AG04450 (cell line): ENCODE results near the gene PKNOX2. TPM values are rescaled to one million over a fixed set of nuclear protein-coding genes. Genes with fewer than 3 reads are reported as not detected.

ENCODE experiments used
- CTCF ChIA-PET: fragments of 300-600, 350-600 bp; formaldehyde crosslinking; extraction: SDS; loops from one replicate; lab custom pipeline; 2022; ENCODE audit warnings: antibody characterized with exemption, inconsistent platforms; lab: Charles Lee
- POLR2A ChIA-PET: fragments of 350-600 bp; formaldehyde crosslinking; extraction: SDS; loops from one replicate; lab custom pipeline; 2021; ENCODE audit warnings: antibody characterized with exemption, inconsistent platforms; lab: Yijun Ruan, JAX
- DNase-seq: peaks from one replicate; pipeline ENCODE4 v3.0.0-alpha.2; 2011; ENCODE audit warnings: low read depth, low spot score
- H3K27ac ChIP-seq: one replicate; pipeline ENCODE4 v1.5.1; 2012; ENCODE audit warnings: low read depth, low read length, control low read depth
- H3K27me3 ChIP-seq: one replicate; pipeline ENCODE4 v1.6.0; 2012; ENCODE audit warnings: low read length; ENCODE audit not compliant: control insufficient read depth, insufficient read depth
- H3K4me3 ChIP-seq: 2 replicates; pipeline ENCODE4 v1.5.1; 2011; ENCODE audit warnings: mild to moderate bottlenecking, low read depth, low read length, control low read depth
- H3K9me3 ChIP-seq: 2 replicates; pipeline ENCODE4 v1.5.1; 2012; ENCODE audit warnings: low read length; ENCODE audit not compliant: control insufficient read depth, insufficient read depth
- polyA plus RNA-seq: library from polyadenylated mRNA; depleted of rRNA; stranded (reverse); fragments of >200 nt; gene quantifications from 2 replicates; pipeline ENCODE4 v1.2.3, GENCODE V29; 2011
- TF ChIP-seq, protein P1 (sequence below): IDR thresholded peaks from 2 replicates; pipeline ENCODE4 v1.5.1; 2011; ENCODE audit warnings: low read depth, low read length, control low read depth, inconsistent platforms

The PKNOX2 gene
- polyA plus RNA-seq, 1 experiment = 3.0 TPM

DNA sequence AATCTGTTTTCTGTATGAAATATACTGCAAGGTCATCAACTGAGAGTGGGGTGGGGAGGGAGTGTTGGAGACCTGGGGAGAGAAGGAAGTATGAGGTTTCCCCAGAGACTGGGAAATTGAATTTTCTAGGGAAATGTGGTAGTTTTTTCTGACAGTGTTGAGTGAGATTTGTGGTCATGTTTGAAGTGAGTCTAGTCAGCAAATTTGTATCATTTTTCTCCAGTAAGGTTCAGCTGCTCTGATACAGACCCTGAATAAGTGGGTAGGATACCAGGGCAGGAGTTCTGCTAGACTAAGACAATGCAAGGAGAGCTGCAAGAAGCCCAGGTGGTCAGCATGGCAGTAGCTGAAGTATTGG lies 112.0 kb downstream of the PKNOX2 start:
- Histone ChIP-seq H3K9me3 (no peaks in the 10 kb centered on the region), H3K27ac (no peak overlapping the region), H3K4me3 (no peak overlapping the region), H3K27me3 (peaks cover 3% of the 10 kb centered on the region)
- ChIA-PET POLR2A (no interaction called here), CTCF (interaction anchor here (1.6 kb wide), 1 partner anchor 128 kb away, joined by 4 read pairs; no protein-coding TSS in a partner anchor)
- TF ChIP-seq, protein P1, sequence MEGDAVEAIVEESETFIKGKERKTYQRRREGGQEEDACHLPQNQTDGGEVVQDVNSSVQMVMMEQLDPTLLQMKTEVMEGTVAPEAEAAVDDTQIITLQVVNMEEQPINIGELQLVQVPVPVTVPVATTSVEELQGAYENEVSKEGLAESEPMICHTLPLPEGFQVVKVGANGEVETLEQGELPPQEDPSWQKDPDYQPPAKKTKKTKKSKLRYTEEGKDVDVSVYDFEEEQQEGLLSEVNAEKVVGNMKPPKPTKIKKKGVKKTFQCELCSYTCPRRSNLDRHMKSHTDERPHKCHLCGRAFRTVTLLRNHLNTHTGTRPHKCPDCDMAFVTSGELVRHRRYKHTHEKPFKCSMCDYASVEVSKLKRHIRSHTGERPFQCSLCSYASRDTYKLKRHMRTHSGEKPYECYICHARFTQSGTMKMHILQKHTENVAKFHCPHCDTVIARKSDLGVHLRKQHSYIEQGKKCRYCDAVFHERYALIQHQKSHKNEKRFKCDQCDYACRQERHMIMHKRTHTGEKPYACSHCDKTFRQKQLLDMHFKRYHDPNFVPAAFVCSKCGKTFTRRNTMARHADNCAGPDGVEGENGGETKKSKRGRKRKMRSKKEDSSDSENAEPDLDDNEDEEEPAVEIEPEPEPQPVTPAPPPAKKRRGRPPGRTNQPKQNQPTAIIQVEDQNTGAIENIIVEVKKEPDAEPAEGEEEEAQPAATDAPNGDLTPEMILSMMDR = no peak
- no peak for DNase-seq

DNA sequence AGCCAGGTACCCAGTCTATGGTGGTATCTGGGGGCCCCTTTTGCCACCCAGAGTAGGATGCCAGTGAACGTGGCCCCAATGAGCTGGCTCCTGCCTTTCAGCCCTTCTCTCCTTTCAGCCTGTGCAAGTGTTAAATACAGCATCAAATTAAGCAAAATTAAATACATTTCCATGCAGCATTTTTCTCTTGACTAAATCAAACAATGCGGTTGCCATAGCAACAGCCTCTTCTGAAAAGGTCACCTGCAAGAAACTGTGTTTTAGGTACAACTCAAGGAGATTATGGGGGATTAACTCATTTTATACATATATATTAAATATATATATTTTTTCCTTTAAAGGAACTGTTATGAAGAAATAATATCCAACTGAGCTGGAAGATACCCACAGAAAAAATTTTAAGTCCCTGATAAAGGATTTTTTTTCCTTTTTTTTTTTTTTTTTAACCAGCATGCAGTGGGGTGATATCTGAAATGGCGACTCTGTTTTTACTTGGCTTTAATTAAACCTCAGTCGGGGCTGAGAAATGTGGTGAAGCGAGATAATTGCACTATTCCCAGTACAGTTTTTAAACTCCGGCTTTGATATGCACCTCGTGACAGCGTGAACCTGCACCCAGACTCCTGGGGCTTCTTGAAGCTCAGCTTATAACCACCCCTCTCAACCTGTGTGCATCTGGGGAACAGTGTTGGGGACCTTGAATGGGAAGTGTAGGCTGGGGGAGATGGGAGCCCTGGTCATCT lies 115.3 kb downstream of the PKNOX2 start:
- DNase-seq = no peak
- H3K4me3 ChIP-seq = no peak overlapping the region
- H3K27me3 ChIP-seq = peaks cover 8% of the 10 kb centered on the region
- no peak overlapping the region for H3K27ac ChIP-seq
- H3K9me3 ChIP-seq = no peaks in the 10 kb centered on the region
- POLR2A ChIA-PET = no interaction called here
- TF ChIP-seq, protein P1 = no peak
- CTCF ChIA-PET = interaction anchor here (0.8 to 1.4 kb wide), 2 partner anchors 16 to 66 kb away, joined by 3 to 4 read pairs; no protein-coding TSS in a partner anchor

DNA sequence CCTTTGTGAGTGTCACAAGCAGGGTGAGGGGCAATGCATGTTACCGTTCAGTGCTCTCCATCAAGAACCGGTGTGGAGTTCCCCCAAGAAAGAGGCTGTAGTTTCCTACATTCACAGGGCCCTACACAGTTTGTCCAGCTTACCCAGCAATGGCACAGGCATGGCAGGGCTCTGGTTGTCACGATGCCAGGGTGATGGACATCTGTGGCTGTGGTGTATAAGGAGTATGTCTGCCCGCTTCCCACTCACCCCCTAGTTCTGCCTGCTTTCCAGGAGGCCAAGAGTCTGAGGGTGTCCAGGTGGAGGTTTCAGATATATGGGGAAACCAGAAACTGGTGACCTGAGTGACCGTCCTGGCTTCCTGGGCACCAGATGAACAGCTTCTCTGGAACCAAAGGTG lies 116.1 kb downstream of the PKNOX2 start:
- TF ChIP-seq, protein P1 = no peak
- Histone ChIP-seq H3K27ac (no peak overlapping the region), H3K9me3 (no peaks in the 10 kb centered on the region), H3K4me3 (no peak overlapping the region), H3K27me3 (peaks cover 8% of the 10 kb centered on the region)
- ChIA-PET CTCF (interaction anchor here (1.4 kb wide), 1 partner anchor 17 kb away, joined by 3 read pairs; no protein-coding TSS in a partner anchor), POLR2A (no interaction called here)
- no peak for DNase-seq

DNA sequence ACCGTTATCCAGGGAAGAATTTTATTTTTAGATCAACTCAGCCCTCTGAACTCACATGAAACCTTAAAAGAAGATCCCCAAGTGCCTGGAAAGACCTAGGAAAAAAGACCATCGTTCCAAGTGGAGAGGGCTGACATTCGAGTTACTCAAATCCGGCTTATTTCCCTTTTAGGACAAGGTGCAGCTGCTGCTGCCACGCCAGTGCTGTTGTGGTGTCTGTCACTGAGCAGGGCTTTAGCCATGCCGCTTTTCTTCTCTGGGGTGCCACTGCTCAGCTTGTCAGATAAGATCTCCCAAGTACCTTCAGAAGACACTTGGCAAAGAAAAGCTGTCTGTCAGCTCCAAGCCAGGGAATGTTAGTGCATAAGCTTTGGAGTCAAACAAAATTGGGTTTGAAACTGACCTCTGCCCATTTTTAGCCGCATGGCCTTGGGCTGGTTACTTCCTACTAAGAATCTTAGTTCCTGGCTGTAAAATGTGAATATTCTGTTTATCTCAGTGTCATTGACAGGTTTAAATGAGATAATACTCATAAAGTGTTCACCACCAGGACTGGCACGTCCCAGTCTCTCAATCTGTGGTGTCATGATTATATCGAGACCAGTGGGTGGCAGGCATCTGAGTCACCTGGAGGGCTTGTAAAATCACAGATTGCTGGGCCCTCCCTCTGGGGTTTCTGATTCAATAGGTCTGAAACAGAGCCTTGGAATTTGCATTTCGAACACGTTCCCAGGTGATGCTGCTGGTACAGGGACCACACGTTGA lies 117.5 kb downstream of the PKNOX2 start:
- DNase-seq = no peak
- TF ChIP-seq, protein P1 = no peak
- Histone ChIP-seq H3K4me3 (no peak overlapping the region), H3K27ac (no peak overlapping the region), H3K27me3 (peaks cover 8% of the 10 kb centered on the region), H3K9me3 (no peaks in the 10 kb centered on the region)
- POLR2A ChIA-PET = no interaction called here
- CTCF ChIA-PET = interaction anchor here (1.0 to 1.7 kb wide), 2 partner anchors 64 to 118 kb away, joined by 3 to 5 read pairs; no protein-coding TSS in a partner anchor

DNA sequence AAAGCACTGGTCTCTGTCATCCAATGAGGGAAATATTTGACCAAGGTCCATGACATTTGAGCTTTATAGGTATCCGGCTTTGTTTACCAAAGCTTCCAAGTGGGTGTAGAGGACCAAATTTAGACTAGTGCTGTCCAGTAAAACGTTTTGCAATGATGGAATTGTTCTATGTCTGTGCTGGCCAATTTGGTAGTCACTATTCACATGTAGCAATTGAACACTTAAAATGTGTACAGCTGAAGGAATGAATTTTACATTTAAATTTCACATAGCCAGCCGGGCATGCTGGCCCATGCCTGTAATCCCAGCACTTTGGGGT lies 118.0 kb downstream of the PKNOX2 start:
- TF ChIP-seq, protein P1 = no peak
- ChIA-PET POLR2A (no interaction called here), CTCF (interaction anchor here (1.0 to 1.7 kb wide), 2 partner anchors 63 to 119 kb away, joined by 3 to 5 read pairs; no protein-coding TSS in a partner anchor)
- no peak overlapping the region for H3K4me3 ChIP-seq
- DNase-seq = no peak
- H3K9me3 ChIP-seq = no peaks in the 10 kb centered on the region
- H3K27ac ChIP-seq = no peak overlapping the region
- peaks cover 8% of the 10 kb centered on the region for H3K27me3 ChIP-seq
